Measurements from ENCODE around the gene CADM2. TPM values are rescaled to one million over a fixed set of nuclear protein-coding genes. Genes with fewer than 3 reads are reported as not detected.
"Not testable (repeated sequence)": the region's sequence is repeated elsewhere in the genome, so short reads cannot be mapped to it uniquely, and the experiment has no call there.

CADM2 gene
- total and polyA plus RNA-seq, 8 donors, result 0.28 to 4.6 (median 0.42) TPM

DNA sequence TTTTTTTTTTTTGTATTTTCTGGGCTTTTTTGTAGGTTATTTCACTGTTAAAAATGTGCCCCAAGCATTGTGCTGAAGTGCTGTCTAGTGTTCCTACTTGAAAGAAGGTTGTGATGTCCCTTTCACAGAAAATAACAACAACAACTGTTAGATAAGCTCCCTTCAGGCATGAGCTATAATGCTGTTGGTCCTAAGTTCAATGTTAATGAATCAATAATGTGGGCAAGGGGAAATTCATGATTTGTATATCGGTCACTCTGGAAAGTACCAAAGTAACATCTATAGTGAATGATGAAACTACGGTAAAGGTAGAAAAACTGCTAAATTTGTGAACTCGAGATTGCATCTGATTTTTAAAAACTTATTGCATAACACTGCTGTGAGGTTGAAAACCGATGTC lies 539.4 kb downstream of the CADM2 start:
- DNase-seq, result no peak
- H3K4me1 ChIP-seq, result no peaks in the 10 kb centered on the region
- TF ChIP-seq, protein P1, sequence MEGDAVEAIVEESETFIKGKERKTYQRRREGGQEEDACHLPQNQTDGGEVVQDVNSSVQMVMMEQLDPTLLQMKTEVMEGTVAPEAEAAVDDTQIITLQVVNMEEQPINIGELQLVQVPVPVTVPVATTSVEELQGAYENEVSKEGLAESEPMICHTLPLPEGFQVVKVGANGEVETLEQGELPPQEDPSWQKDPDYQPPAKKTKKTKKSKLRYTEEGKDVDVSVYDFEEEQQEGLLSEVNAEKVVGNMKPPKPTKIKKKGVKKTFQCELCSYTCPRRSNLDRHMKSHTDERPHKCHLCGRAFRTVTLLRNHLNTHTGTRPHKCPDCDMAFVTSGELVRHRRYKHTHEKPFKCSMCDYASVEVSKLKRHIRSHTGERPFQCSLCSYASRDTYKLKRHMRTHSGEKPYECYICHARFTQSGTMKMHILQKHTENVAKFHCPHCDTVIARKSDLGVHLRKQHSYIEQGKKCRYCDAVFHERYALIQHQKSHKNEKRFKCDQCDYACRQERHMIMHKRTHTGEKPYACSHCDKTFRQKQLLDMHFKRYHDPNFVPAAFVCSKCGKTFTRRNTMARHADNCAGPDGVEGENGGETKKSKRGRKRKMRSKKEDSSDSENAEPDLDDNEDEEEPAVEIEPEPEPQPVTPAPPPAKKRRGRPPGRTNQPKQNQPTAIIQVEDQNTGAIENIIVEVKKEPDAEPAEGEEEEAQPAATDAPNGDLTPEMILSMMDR (IDR thresholded peaks at IDR 0.05), result no peak
- no peak overlapping the region for H3K4me3 ChIP-seq
- 81 to 87% methylated on average over 4 of the region's 4 CpGs for WGBS, 2 donors
- no peaks in the 10 kb centered on the region for H3K9me3 ChIP-seq
- no peaks in the 10 kb centered on the region for H3K27me3 ChIP-seq
- no peak overlapping the region for H3K27ac ChIP-seq
- no peaks in the 10 kb centered on the region for H3K36me3 ChIP-seq
- intact Hi-C loops (cut with DNase I), result no loop called here
- no peak for FAIRE-seq
- no peak for ATAC-seq

DNA sequence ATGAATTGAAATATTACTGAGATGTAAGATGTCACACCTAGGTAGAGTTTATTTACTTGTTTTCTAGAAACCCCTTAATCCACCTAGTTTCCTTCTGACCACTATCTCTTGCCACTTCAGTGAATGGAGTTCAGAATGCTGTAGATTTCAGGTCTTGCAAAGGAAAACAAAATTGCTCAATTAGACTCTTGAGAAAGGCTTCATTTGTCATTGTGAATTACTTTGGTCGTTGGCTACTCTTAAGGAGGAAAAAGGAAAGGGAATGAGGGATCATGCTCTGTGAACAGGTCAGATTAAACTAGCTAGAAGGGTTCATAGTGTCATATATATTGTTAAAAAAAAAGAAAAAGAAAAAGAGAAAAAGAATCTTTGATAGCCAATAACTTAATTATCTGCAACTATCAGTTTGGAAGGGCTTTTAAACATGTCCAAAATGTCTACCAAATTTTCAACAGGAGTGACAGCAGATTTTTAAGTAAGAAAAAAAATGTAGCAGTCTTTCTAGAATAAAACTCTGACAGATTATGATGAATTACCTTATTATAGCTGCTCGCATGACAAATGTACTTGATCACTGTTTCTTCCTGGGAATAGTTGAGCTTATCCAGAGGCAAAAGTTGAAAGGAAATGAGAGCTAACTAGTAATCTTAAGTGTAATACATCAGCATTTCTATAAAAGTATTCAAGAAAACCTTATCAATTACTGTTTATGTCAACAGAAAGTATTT lies 543.5 kb downstream of the CADM2 start:
- 20% methylated on average over 2 of the region's 2 CpGs for WGBS, 2 donors
- TF ChIP-seq, protein P1 (IDR thresholded peaks at IDR 0.05), result no peak
- no peaks in the 10 kb centered on the region for H3K36me3 ChIP-seq
- FAIRE-seq, result no peak
- no peak for DNase-seq
- no peak overlapping the region for H3K27ac ChIP-seq
- H3K27me3 ChIP-seq, result no peaks in the 10 kb centered on the region
- no peaks in the 10 kb centered on the region for H3K4me1 ChIP-seq
- H3K9me3 ChIP-seq, result no peaks in the 10 kb centered on the region
- no peak for ATAC-seq
- intact Hi-C loops (cut with DNase I), result no loop called here
- no peak overlapping the region for H3K4me3 ChIP-seq

DNA sequence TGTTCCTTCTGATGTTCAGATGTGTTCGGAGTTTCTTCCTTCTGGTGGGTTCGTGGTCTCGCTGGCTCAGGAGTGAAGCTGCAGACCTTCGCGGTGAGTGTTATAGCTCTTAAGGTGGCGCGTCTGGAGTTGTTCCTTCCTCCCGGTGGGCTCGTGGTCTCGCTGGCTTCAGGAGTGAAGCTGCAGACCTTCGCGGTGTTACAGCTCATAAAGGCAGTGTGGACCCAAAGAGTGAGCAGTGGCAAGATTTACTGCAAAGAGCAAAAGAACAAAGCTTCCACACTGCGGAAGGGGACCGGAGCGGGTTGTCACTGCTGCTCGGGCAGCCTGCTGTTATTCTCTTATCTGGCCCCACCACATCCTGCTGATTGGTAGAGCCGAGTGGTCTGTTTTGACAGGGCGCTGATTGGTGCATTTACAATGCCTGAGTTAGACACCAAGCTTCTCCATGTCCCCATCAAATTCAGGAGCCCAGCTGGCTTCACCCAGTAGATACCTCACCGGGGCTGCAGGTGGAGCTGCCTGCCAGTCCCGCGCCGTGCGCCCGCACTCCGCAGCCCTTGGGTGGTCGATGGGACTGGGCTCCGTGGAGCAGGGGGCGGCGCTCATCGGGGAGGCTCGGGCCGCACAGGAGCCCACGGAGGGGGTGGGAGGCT lies 545.5 kb downstream of the CADM2 start:
- H3K9me3 ChIP-seq; H3K27me3 ChIP-seq; H3K4me3 ChIP-seq; FAIRE-seq; H3K36me3 ChIP-seq; intact Hi-C loops (cut with DNase I); H3K4me1 ChIP-seq: not testable (repeated sequence)
- peak overlapping the region in 1 of 4 donors; percentile 48 for H3K27ac ChIP-seq
- 79 to 88% methylated on average over 31 to 33 of the region's 33 CpGs for WGBS, 2 donors
- ATAC-seq (peak in 1 of 4 donors; percentile 55), DNase-seq (peak in 5 of 6 donors; percentile 9 to 48 (median 36))

DNA sequence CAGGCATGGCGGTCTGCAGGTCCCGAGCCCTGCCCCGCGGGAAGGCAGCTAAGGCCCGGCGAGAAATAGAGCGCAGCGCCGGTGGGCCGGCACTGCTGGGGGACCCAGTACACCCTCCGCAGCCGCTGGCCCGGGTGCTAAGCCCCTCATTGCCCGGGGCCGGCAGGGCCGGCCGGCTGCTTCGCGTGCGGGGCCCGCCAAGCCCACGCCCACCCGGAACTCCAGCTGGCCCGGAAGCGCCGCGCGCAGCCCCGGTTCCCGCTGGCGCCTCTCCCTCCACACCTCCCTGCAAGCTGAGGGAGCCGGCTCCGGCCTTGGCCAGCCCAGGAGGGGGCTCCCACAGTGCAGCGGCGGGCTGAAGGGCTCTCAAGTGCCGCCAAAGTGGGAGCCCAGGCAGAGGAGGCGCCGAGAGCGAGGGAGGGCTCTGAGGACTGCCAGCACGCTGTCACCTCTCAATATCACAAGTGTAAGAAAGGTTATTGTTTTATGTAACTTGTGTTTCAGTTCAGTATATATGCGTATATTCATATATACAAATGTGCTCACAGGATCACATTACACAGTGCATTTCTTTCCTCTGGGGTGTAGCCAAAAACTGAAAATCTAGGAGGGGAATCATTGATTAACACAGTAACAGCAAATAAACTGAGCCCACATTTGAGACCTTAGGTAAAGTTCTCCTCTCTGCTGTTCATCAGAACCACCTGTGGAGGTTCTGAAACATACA lies 546.2 kb downstream of the CADM2 start:
- FAIRE-seq; H3K9me3 ChIP-seq; H3K36me3 ChIP-seq; H3K27me3 ChIP-seq; H3K4me1 ChIP-seq; H3K4me3 ChIP-seq; intact Hi-C loops (cut with DNase I): not testable (repeated sequence)
- 74 to 88% methylated on average over 23 to 41 of the region's 41 CpGs for WGBS, 2 donors
- peak overlapping the region in 1 of 4 donors; percentile 48 for H3K27ac ChIP-seq
- ATAC-seq (peak in 1 of 4 donors; percentile 46), DNase-seq (peak in 2 of 6 donors; percentile 18 to 29)

DNA sequence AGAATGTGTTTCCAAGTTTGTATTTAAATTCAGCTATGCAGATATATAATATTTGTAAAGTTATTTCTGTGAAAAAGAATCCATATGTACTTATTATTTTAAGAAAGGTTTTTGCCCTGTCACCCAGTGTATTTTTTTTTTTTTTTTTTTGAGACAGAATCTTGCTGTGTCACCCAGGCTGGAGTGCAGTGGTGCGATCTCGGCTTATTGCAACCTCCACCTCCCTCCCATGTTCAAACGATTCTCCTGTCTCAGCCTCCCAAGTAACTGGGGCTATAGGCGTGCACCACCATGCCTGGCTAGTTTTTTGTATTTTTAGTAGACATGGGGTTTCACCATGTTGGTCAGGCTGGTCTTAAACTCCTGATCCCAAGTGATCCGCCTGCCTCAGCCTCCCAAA lies 548.3 kb downstream of the CADM2 start:
- ATAC-seq; DNase-seq; H3K27me3 ChIP-seq; H3K4me3 ChIP-seq; H3K36me3 ChIP-seq; H3K4me1 ChIP-seq; intact Hi-C loops (cut with DNase I); FAIRE-seq; H3K27ac ChIP-seq; H3K9me3 ChIP-seq: not testable (repeated sequence)
- WGBS, 2 donors, result 82 to 86% methylated on average over 5 of the region's 5 CpGs

DNA sequence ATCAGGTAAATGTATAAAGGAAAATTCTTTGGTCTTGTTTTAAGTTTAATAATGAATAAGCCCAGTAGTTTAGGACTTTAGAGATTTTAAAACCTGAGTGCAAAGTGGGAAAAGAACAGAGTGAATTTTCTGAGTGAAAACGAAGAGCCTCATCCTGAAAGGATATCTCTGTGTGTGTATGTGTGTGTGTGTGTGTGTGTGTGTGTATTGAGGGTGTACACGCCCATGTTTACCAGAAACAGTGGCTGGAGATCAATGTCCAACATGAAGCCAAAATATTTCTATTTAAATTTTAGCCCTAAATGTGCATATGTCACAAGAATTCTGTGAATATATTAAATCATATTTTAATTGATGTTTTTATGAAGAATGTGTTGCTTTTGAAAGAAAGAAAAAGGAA lies 549.9 kb downstream of the CADM2 start:
- DNase-seq (no peak), FAIRE-seq (no peak), ATAC-seq (no peak)
- Histone ChIP-seq H3K4me1 (no peaks in the 10 kb centered on the region), H3K27me3 (no peaks in the 10 kb centered on the region), H3K9me3 (no peaks in the 10 kb centered on the region), H3K27ac (no peak overlapping the region), H3K4me3 (no peak overlapping the region), H3K36me3 (no peaks in the 10 kb centered on the region)
- TF ChIP-seq, protein P1 (IDR thresholded peaks at IDR 0.05), result no peak
- 53 to 60% methylated on average over 2 of the region's 2 CpGs for WGBS, 2 donors
- intact Hi-C loops (cut with DNase I), result no loop called here

Data from pancreas (tissue), 10 donors.